Measurements from ENCODE around the gene CCDC69.

DNA sequence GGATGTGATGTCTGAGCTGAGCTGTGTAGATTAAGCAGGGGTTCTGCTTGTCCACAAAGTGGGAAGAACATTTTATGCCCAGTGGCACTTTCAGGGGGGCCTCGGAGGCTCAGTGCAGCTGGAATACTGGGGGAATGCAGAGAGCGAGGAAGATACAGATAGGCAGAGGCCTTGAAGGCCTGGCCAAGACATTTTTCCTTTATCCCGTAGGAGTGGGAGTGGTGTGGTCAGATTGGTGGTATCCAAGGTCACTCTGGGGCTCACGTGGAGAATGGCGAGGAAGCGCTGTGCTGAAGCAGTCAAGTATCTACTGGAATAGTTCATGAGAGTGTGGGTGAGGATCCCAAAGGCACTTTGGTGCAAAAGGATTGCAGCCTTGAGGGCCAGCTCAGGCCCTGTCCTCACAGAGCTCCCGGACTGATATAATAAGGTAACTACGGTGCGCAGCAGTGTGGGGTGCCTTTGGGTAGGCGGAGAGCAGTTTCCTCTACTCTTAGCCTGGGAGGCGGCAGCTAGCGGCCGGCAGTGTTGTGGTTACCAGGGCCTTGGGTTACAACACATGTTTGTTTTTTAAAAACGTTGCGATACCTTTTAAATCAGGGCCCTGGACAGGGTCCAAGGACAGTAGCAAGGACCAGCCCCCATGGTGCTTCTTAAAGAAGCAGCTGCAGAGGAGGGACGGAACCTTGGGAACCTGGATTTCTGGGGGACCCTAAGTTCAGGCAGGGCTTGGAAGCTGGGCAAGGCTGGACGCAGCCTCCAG lies 10.8 kb upstream of the CCDC69 start:
- TF ChIP-seq, protein P1, sequence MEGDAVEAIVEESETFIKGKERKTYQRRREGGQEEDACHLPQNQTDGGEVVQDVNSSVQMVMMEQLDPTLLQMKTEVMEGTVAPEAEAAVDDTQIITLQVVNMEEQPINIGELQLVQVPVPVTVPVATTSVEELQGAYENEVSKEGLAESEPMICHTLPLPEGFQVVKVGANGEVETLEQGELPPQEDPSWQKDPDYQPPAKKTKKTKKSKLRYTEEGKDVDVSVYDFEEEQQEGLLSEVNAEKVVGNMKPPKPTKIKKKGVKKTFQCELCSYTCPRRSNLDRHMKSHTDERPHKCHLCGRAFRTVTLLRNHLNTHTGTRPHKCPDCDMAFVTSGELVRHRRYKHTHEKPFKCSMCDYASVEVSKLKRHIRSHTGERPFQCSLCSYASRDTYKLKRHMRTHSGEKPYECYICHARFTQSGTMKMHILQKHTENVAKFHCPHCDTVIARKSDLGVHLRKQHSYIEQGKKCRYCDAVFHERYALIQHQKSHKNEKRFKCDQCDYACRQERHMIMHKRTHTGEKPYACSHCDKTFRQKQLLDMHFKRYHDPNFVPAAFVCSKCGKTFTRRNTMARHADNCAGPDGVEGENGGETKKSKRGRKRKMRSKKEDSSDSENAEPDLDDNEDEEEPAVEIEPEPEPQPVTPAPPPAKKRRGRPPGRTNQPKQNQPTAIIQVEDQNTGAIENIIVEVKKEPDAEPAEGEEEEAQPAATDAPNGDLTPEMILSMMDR (IDR thresholded peaks at IDR 0.05), result no peak
- no peak for TF ChIP-seq POLR2A (IDR thresholded peaks at IDR 0.05)
